CD4-positive, alpha-beta T cell (primary cell): ENCODE measurements around the gene TIGD3. TPM values are rescaled to one million over a fixed set of nuclear protein-coding genes. Genes with fewer than 3 reads are reported as not detected.

Source experiments
- ATAC-seq: fragments of 200-7000 bp; cut with Tn5 transposase; one replicate; pipeline ENCODE4 v1.10.0; 2022; ENCODE audit warnings: mild to moderate bottlenecking; ENCODE audit not compliant: poor library complexity
- CTCF ChIA-PET: fragments of 350-600 bp; sonication (Branson Sonifier 250); formaldehyde crosslinking; loops from one replicate; lab custom pipeline; 2021; ENCODE audit warnings: antibody characterized with exemption, inconsistent platforms; lab: Charles Lee
- POLR2A ChIA-PET: fragments of 350-600 bp; sonication (Branson Sonifier 250); formaldehyde crosslinking; loops from one replicate; lab custom pipeline; 2021; ENCODE audit warnings: antibody characterized with exemption, inconsistent platforms; lab: Charles Lee
- DNase-seq, 14 experiments: peaks; one replicate each; pipeline ENCODE4 v3.0.0-alpha.2; 2013 to 2020; ENCODE audit warnings: mixed read lengths in 2 of 14
- H3K27ac ChIP-seq, 2 donors: one replicate each; pipeline versions ENCODE4 v1.5.1 to v1.7.0; 2013; ENCODE audit warnings: low read length in 2 of 2, low read depth in 1 of 2, mild to moderate bottlenecking in 1 of 2
- H3K27me3 ChIP-seq, 2 experiments: 1 replicate in 1 of 2; 2 replicates in 1 of 2; pipeline versions ENCODE4 v1.6.1 to v1.7.0; 2013; ENCODE audit warnings: low read length in 2 of 2, control low read depth in 1 of 2, mild to moderate bottlenecking in 1 of 2, moderate library complexity in 1 of 2; ENCODE audit not compliant: insufficient read depth in 2 of 2, control insufficient read depth in 1 of 2
- H3K36me3 ChIP-seq: one replicate; pipeline ENCODE4 v1.6.1; 2013; ENCODE audit warnings: low read length, control low read depth; ENCODE audit not compliant: insufficient read depth
- H3K4me1 ChIP-seq: one replicate; pipeline ENCODE4 v1.6.1; 2013; ENCODE audit warnings: low read length, control low read depth; ENCODE audit not compliant: insufficient read depth
- H3K4me3 ChIP-seq: one replicate; pipeline ENCODE4 v1.5.1; 2013; ENCODE audit warnings: mild to moderate bottlenecking, low read length, moderate library complexity
- H3K9me3 ChIP-seq, 2 experiments: 1 replicate in 1 of 2; 2 replicates in 1 of 2; pipeline versions ENCODE4 v1.6.1 to v1.7.0; 2013; ENCODE audit warnings: low read length in 2 of 2, mild to moderate bottlenecking in 2 of 2, control low read depth in 1 of 2, moderate library complexity in 1 of 2; ENCODE audit not compliant: control insufficient read depth in 1 of 2, insufficient read depth in 1 of 2
- H3K27ac Mint-ChIP-seq: one replicate; pipeline ENCODE4 v1.8.0; 2020; ENCODE audit warnings: mixed read lengths
- H3K27me3 Mint-ChIP-seq: one replicate; pipeline ENCODE4 v1.8.0; 2021; ENCODE audit warnings: mixed read lengths
- H3K36me3 Mint-ChIP-seq: one replicate; pipeline ENCODE4 v1.8.0; 2021; ENCODE audit warnings: low read depth, mixed read lengths
- H3K4me1 Mint-ChIP-seq: one replicate; pipeline ENCODE4 v1.8.0; 2021; ENCODE audit warnings: low read depth, mixed read lengths
- H3K4me3 Mint-ChIP-seq: one replicate; pipeline ENCODE4 v1.8.0; 2020; ENCODE audit warnings: mild to moderate bottlenecking, mixed read lengths
- H3K9me3 Mint-ChIP-seq: one replicate; pipeline ENCODE4 v1.8.0; 2020; ENCODE audit warnings: mixed read lengths
- CTCF ChIP-seq: fragments of 200-600 bp; IDR thresholded peaks from one replicate; pipeline ENCODE4 v1.8.0; 2022; ENCODE audit warnings: antibody characterized with exemption, mild to moderate bottlenecking
- intact Hi-C, 2 experiments: fragments of 100-400 bp; cut with DNase I in 1 of 2; cut with micrococcal nuclease in 1 of 2; formaldehyde crosslinking; loops; one replicate each; pipeline versions ENCODE4 v1.15.1 to v1.9.0; 2023 to 2025; cut with DNase I, micrococcal nuclease
- total RNA-seq, 174 experiments: library from RNA in 2 of 174; stranded (reverse) in 2 of 174; gene quantifications; one replicate each; pipeline ENCODE4 v1.2.3 and lab custom pipeline; 2021 to 2026

Gene TIGD3
- total RNA-seq, 2 experiments from 2014 or later = 0.73 to 0.85 TPM

- Mint-ChIP-seq H3K4me1 (peaks cover 27% of the 10 kb centered on the region), H3K9me3 (no peaks in the 10 kb centered on the region), H3K4me3 (no peak overlapping the region), H3K27ac (peak overlapping the region; percentile 24), H3K36me3 (peaks cover 36% of the 10 kb centered on the region), H3K27me3 (no peaks in the 10 kb centered on the region)
- H3K27ac ChIP-seq = no peak overlapping the region
- H3K27me3 ChIP-seq = no peaks in the 10 kb centered on the region
- no peak for DNase-seq
- CTCF ChIA-PET = interaction anchor here (1.4 kb wide), 1 partner anchor 202 kb away, joined by 3 read pairs; no protein-coding TSS in a partner anchor
- ATAC-seq = no peak
- peaks cover 63% of the 10 kb centered on the region for H3K36me3 ChIP-seq
- TF ChIP-seq CTCF = no peak
- H3K4me1 ChIP-seq = peaks cover 40% of the 10 kb centered on the region
- H3K4me3 ChIP-seq = no peak overlapping the region
- no peaks in the 10 kb centered on the region for H3K9me3 ChIP-seq
- intact Hi-C loops = no loop called here
- POLR2A ChIA-PET = no interaction called here
Measured at GRCh38 chr11:65392186-65392829, 37.8 kb downstream of the TIGD3 start.

- peaks cover 24% of the 10 kb centered on the region for H3K4me1 Mint-ChIP-seq
- Histone ChIP-seq H3K36me3 (peaks cover 64% of the 10 kb centered on the region), H3K4me3 (no peak overlapping the region), H3K27me3 (no peaks in the 10 kb centered on the region), H3K9me3 (no peaks in the 10 kb centered on the region), H3K27ac (no peak overlapping the region), H3K4me1 (peaks cover 34% of the 10 kb centered on the region)
- POLR2A ChIA-PET = interaction anchor here (0.7 to 1.5 kb wide), 2 partner anchors 11 to 32 kb away, joined by 4 to 7 read pairs; partner anchors contain the start of gene SLC25A45
- no peaks in the 10 kb centered on the region for H3K9me3 Mint-ChIP-seq
- intact Hi-C loops = no loop called here
- no peaks in the 10 kb centered on the region for H3K27me3 Mint-ChIP-seq
- H3K4me3 Mint-ChIP-seq = no peak overlapping the region
- ATAC-seq (no peak), DNase-seq (no peak)
- H3K27ac Mint-ChIP-seq = no peak overlapping the region
- no peak for TF ChIP-seq CTCF
- peaks cover 40% of the 10 kb centered on the region for H3K36me3 Mint-ChIP-seq
- CTCF ChIA-PET = interaction anchor here (1.4 kb wide), 1 partner anchor 201 kb away, joined by 3 read pairs; no protein-coding TSS in a partner anchor
Measured at GRCh38 chr11:65392899-65393298, 38.3 kb downstream of the TIGD3 start.

GRCh38 chr11:65393513-65394079, 39.0 kb downstream of the TIGD3 start:
- no peak for ATAC-seq
- no peaks in the 10 kb centered on the region for H3K9me3 Mint-ChIP-seq
- intact Hi-C loops = no loop called here

More at GRCh38 chr11:65393513-65394079, 39.0 kb downstream of the TIGD3 start:
- Histone ChIP-seq H3K36me3 (peaks cover 65% of the 10 kb centered on the region), H3K9me3 (no peaks in the 10 kb centered on the region), H3K4me1 (peaks cover 27% of the 10 kb centered on the region), H3K27ac (no peak overlapping the region), H3K4me3 (no peak overlapping the region), H3K27me3 (no peaks in the 10 kb centered on the region)
- no peak overlapping the region for H3K27ac Mint-ChIP-seq
- no peaks in the 10 kb centered on the region for H3K27me3 Mint-ChIP-seq
- POLR2A ChIA-PET = interaction anchor here (0.7 to 1.5 kb wide), 2 partner anchors 11 to 31 kb away, joined by 4 to 7 read pairs; partner anchors contain the start of gene SLC25A45
- CTCF ChIA-PET = no interaction called here
- no peak for DNase-seq
- no peak overlapping the region for H3K4me3 Mint-ChIP-seq
- H3K36me3 Mint-ChIP-seq = peaks cover 42% of the 10 kb centered on the region
- peaks cover 17% of the 10 kb centered on the region for H3K4me1 Mint-ChIP-seq
- TF ChIP-seq CTCF = no peak
